Stomach (tissue), 4 donors: ENCODE data around the gene RNF123.

Experiments
- CTCF ChIP-seq, 7 experiments: fragments of 450-650 bp in 4 of 7; fragments of 200-600 bp in 3 of 7; sonication (generic) in 3 of 7; IDR thresholded peaks; one replicate each; pipeline ENCODE4 v1.5.1; 2016 to 2019; ENCODE audit warnings: antibody characterized with exemption in 7 of 7, control low read depth in 2 of 7, mild to moderate bottlenecking in 1 of 7
- POLR2A ChIP-seq, 4 donors: fragments of 450-650 bp; IDR thresholded peaks; one replicate each; pipeline ENCODE4 v1.6.1; 2016; ENCODE audit warnings: antibody characterized with exemption in 4 of 4, control low read depth in 2 of 4, mild to moderate bottlenecking in 1 of 4, moderate library complexity in 1 of 4
- POLR2AphosphoS5 ChIP-seq, 3 donors: sonication (generic); formaldehyde crosslinking; IDR thresholded peaks; one replicate each; pipeline ENCODE4 v1.6.1; 2016; ENCODE audit warnings: antibody characterized with exemption in 3 of 3

GRCh38 chr3:49647741-49648140 is 41.6 kb upstream of the RNF123 start:
- no peak for TF ChIP-seq CTCF (IDR thresholded peaks at IDR 0.05)
- TF ChIP-seq POLR2A (IDR thresholded peaks at IDR 0.05): no peak
- TF ChIP-seq POLR2AphosphoS5 (IDR thresholded peaks at IDR 0.05): no peak
